Peyer's patch (tissue), 4 donors: ENCODE measurements around the gene FLT1. TPM values are rescaled to one million over a fixed set of nuclear protein-coding genes. Genes with fewer than 3 reads are reported as not detected.

ENCODE experiments used
- DNase-seq, 3 donors: peaks; one replicate each; pipeline ENCODE4 v3.0.0-alpha.2; 2017 to 2019
- H3K27ac ChIP-seq, 4 donors: fragments of 200-600 bp; sonication (generic); one replicate each; pipeline ENCODE4 v1.5.1; 2016 to 2019
- H3K27me3 ChIP-seq, 2 donors: fragments of 200-600 bp; sonication (generic); one replicate each; pipeline ENCODE4 v1.5.1; 2019
- H3K36me3 ChIP-seq, 3 donors: fragments of 200-600 bp; sonication (generic); one replicate each; pipeline ENCODE4 v1.5.1; 2016 to 2019
- H3K4me1 ChIP-seq, 4 donors: fragments of 200-600 bp; sonication (generic); one replicate each; pipeline ENCODE4 v1.5.1; 2016 to 2019
- H3K4me3 ChIP-seq, 4 donors: fragments of 200-600 bp; sonication (generic); 1 replicate in 3 of 4; 2 replicates in 1 of 4; pipeline ENCODE4 v1.5.1; 2016 to 2019; ENCODE audit warnings: mild to moderate bottlenecking in 1 of 4
- H3K9me3 ChIP-seq, 4 donors: fragments of 200-600 bp; sonication (generic); one replicate each; pipeline ENCODE4 v1.5.1; 2016 to 2019; ENCODE audit warnings: mild to moderate bottlenecking in 1 of 4
- CTCF ChIP-seq, 6 experiments: fragments of 450-650 bp in 4 of 6; fragments of 200-600 bp in 2 of 6; sonication (generic) in 1 of 6; IDR thresholded peaks; one replicate each; pipeline ENCODE4 v1.5.1; 2017 to 2019; ENCODE audit warnings: antibody characterized with exemption in 6 of 6, mild to moderate bottlenecking in 3 of 6, moderate library complexity in 1 of 6
- POLR2A ChIP-seq, 2 donors: fragments of 450-650 bp; IDR thresholded peaks; one replicate each; pipeline ENCODE4 v1.5.1; 2017; ENCODE audit warnings: antibody characterized with exemption in 2 of 2, mild to moderate bottlenecking in 2 of 2, moderate library complexity in 2 of 2
- total RNA-seq, 4 donors: library from RNA; depleted of rRNA; stranded (reverse); fragments of >200 nt; gene quantifications; one replicate each; pipeline ENCODE4 v1.1.0, GENCODE V29; 2016

Gene FLT1
- total RNA-seq, 4 donors from 2014 or later = 3.0 to 14.0 (median 3.9) TPM

- TF ChIP-seq POLR2A (IDR thresholded peaks at IDR 0.05) = no peak
- TF ChIP-seq CTCF (IDR thresholded peaks at IDR 0.05) = no peak
- Histone ChIP-seq H3K27me3 (no peaks in the 10 kb centered on the region), H3K4me1 (no peaks in the 10 kb centered on the region), H3K27ac (no peak overlapping the region), H3K4me3 (no peak overlapping the region), H3K36me3 (no peaks in the 10 kb centered on the region), H3K9me3 (no peaks in the 10 kb centered on the region)
- DNase-seq = no peak
Measured at GRCh38 chr13:28402057-28402381, 92.9 kb downstream of the FLT1 start.

- Histone ChIP-seq H3K36me3 (no peaks in the 10 kb centered on the region), H3K4me1 (no peaks in the 10 kb centered on the region), H3K27ac (no peak overlapping the region), H3K4me3 (no peak overlapping the region), H3K27me3 (no peaks in the 10 kb centered on the region), H3K9me3 (no peaks in the 10 kb centered on the region)
- TF ChIP-seq CTCF (IDR thresholded peaks at IDR 0.05) (no peak), POLR2A (IDR thresholded peaks at IDR 0.05) (no peak)
- DNase-seq = no peak
Measured at GRCh38 chr13:28401303-28402056, 93.4 kb downstream of the FLT1 start.

GRCh38 chr13:28396053-28396452, 98.9 kb downstream of the FLT1 start:
- Histone ChIP-seq H3K36me3 (no peaks in the 10 kb centered on the region), H3K4me3 (no peak overlapping the region), H3K4me1 (no peaks in the 10 kb centered on the region), H3K27ac (no peak overlapping the region), H3K9me3 (no peaks in the 10 kb centered on the region), H3K27me3 (no peaks in the 10 kb centered on the region)
- TF ChIP-seq POLR2A (IDR thresholded peaks at IDR 0.05) (no peak), CTCF (IDR thresholded peaks at IDR 0.05) (no peak)
- DNase-seq = no peak

GRCh38 chr13:28394422-28394821, 100.5 kb downstream of the FLT1 start:
- no peaks in the 10 kb centered on the region for H3K27me3 ChIP-seq
- no peaks in the 10 kb centered on the region for H3K36me3 ChIP-seq
- no peaks in the 10 kb centered on the region for H3K9me3 ChIP-seq
- no peak for TF ChIP-seq CTCF (IDR thresholded peaks at IDR 0.05)
- no peak for TF ChIP-seq POLR2A (IDR thresholded peaks at IDR 0.05)
- H3K4me1 ChIP-seq = no peaks in the 10 kb centered on the region
- no peak for DNase-seq
- H3K4me3 ChIP-seq = no peak overlapping the region
- H3K27ac ChIP-seq = no peak overlapping the region

GRCh38 chr13:28392896-28393505, 101.9 kb downstream of the FLT1 start:
- Histone ChIP-seq H3K4me3 (no peak overlapping the region), H3K4me1 (no peaks in the 10 kb centered on the region), H3K27ac (no peak overlapping the region), H3K9me3 (no peaks in the 10 kb centered on the region), H3K27me3 (no peaks in the 10 kb centered on the region), H3K36me3 (no peaks in the 10 kb centered on the region)
- DNase-seq = no peak
- TF ChIP-seq POLR2A (IDR thresholded peaks at IDR 0.05) = no peak
- no peak for TF ChIP-seq CTCF (IDR thresholded peaks at IDR 0.05)
